H1 (cell line): ENCODE data around the gene HRNR. TPM values are rescaled to one million over a fixed set of nuclear protein-coding genes. Genes with fewer than 3 reads are reported as not detected.

ENCODE experiments used
- FOSL1 ChIP-seq: IDR thresholded peaks from 2 replicates; pipeline ENCODE4 v1.6.1; 2011; ENCODE audit warnings: mild to moderate bottlenecking, low read depth, low read length, moderate library complexity; ENCODE audit not compliant: insufficient read depth
- GABPA ChIP-seq: IDR thresholded peaks from 2 replicates; pipeline ENCODE4 v1.6.1; 2011; ENCODE audit warnings: mild to moderate bottlenecking, low read length, moderate library complexity, borderline replicate concordance; ENCODE audit not compliant: insufficient read depth
- polyA plus RNA-seq, 7 experiments: library from polyadenylated mRNA; depleted of rRNA in 3 of 7; stranded (reverse) in 5 of 7; unstranded in 2 of 7; fragments of >200 nt in 5 of 7; fragments of 200-250 nt in 2 of 7; gene quantifications; 1 replicate in 5 of 7; 2 replicates in 1 of 7; 4 replicates in 1 of 7; pipeline versions ENCODE4 v1.2.1 to v1.2.3, GENCODE V29; 2011 to 2013; ENCODE audit warnings: missing spikeins in 2 of 7, mixed read lengths in 2 of 7
- total RNA-seq: library from RNA; stranded (reverse); fragmentation: NEBNext Ultra II Directional; extraction: Animal tissue kit (Norgen Biotek cat#: 25700); gene quantifications from 2 replicates; pipeline ENCODE4 v1.2.1, GENCODE V29; 2021

HRNR gene
- total and polyA plus RNA-seq, 2 of the 8 experiments (the other 6 are each of a cell fraction or from before 2014, with no cell fraction given), result not detected

GRCh38 chr1:152237093-152237492 lies 13.1 kb upstream of the HRNR start (continued):
- no peak for TF ChIP-seq GABPA
- TF ChIP-seq FOSL1, result no peak
